Central memory CD8-positive, alpha-beta T cell (primary cell): ENCODE results near the gene HIBCH.
"Not testable (repeated sequence)": the region's sequence is repeated elsewhere in the genome, so short reads cannot be mapped to it uniquely, and the experiment has no call there.

Source experiments
- ATAC-seq: fragments of 150-1000 bp; cut with Tn5 transposase; replicated peaks from 2 replicates; pipeline ENCODE4 v1.10.0; 2022; ENCODE audit warnings: mild to moderate bottlenecking, moderate FRiP score, moderate number of reproducible peaks; ENCODE audit not compliant: poor library complexity, severe bottlenecking; ENCODE audit errors: extremely low read depth
- DNase-seq, 2 donors: peaks; one replicate each; pipeline ENCODE4 v3.0.0; 2021; ENCODE audit warnings: low spot score in 2 of 2
- H3K27ac Mint-ChIP-seq: one replicate; pipeline ENCODE4 v1.8.0; 2022; ENCODE audit warnings: low read depth, mild to moderate bottlenecking, moderate library complexity, mixed read lengths
- H3K27me3 Mint-ChIP-seq: one replicate; pipeline ENCODE4 v1.8.0; 2022; ENCODE audit warnings: mixed read lengths
- H3K36me3 Mint-ChIP-seq: one replicate; pipeline ENCODE4 v1.8.0; 2022; ENCODE audit warnings: mild to moderate bottlenecking, moderate library complexity, mixed read lengths; ENCODE audit not compliant: insufficient read depth
- H3K4me1 Mint-ChIP-seq: one replicate; pipeline ENCODE4 v1.8.0; 2022; ENCODE audit warnings: mixed read lengths
- H3K4me3 Mint-ChIP-seq: one replicate; pipeline ENCODE4 v1.8.0; 2022; ENCODE audit warnings: mild to moderate bottlenecking, moderate library complexity, mixed read lengths
- H3K9me3 Mint-ChIP-seq: one replicate; pipeline ENCODE4 v1.8.0; 2022; ENCODE audit warnings: mixed read lengths

The HIBCH gene

DNA sequence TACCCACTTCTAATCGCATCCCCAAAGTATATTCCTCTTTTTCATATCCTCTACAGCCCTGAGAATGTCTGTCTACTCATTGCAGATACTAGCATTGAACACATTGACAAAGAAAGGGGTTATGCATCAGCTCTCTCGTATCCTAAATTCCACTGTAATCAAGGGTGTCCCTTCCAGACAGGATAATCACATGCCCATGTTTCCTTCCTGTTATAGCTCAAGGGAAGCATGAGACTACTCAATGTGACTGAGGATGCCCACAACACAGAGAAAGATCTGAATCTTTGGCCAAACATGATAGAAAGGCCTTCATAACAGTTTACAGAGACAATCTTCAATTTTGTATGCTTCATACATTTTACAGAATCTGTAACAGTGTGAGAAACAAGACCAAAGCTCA lies 69.2 kb downstream of the HIBCH start:
- ATAC-seq (no peak), DNase-seq (no peak)
- no peaks in the 10 kb centered on the region for H3K4me1 Mint-ChIP-seq
- H3K27ac Mint-ChIP-seq: no peak overlapping the region
- no peaks in the 10 kb centered on the region for H3K9me3 Mint-ChIP-seq
- H3K36me3 Mint-ChIP-seq: peaks cover 15% of the 10 kb centered on the region
- H3K27me3 Mint-ChIP-seq: no peaks in the 10 kb centered on the region
- no peak overlapping the region for H3K4me3 Mint-ChIP-seq

GRCh38 chr2:190235551-190236075 lies 84.0 kb downstream of the HIBCH start:
- H3K4me3 Mint-ChIP-seq: no peak overlapping the region
- peaks cover 5% of the 10 kb centered on the region for H3K9me3 Mint-ChIP-seq
- H3K36me3 Mint-ChIP-seq: peaks cover 5% of the 10 kb centered on the region
- DNase-seq (no peak), ATAC-seq (no peak)
- H3K27me3 Mint-ChIP-seq: no peaks in the 10 kb centered on the region
- H3K4me1 Mint-ChIP-seq: peaks cover 5% of the 10 kb centered on the region
- no peak overlapping the region for H3K27ac Mint-ChIP-seq

GRCh38 chr2:190235101-190235500 lies 84.5 kb downstream of the HIBCH start:
- Mint-ChIP-seq H3K27ac (no peak overlapping the region), H3K27me3 (no peaks in the 10 kb centered on the region), H3K4me3 (no peak overlapping the region), H3K9me3 (peaks cover under 1% of the 10 kb centered on the region), H3K4me1 (peaks cover 5% of the 10 kb centered on the region), H3K36me3 (peaks cover 5% of the 10 kb centered on the region)
- DNase-seq (no peak), ATAC-seq (no peak)

DNA sequence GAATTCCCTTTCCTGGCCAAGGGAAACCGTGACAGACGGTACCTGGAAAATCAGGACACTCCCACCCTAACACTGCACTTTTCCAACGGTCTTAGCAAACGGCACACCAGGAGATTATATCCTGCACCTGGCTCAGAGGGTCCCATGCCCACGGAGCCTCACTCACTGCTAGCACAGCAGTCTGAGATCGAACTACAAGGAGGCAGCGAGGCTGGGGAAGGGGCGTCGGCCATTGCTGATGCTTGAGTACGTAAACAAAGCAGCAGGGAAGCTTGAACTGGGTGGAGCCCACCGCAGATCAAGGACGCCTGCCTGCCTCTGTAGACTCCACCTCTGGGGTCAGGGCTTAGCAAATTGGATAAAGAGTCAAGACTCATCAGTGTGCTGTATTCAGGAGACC lies 95.6 kb downstream of the HIBCH start:
- H3K9me3 Mint-ChIP-seq, ATAC-seq, H3K36me3 Mint-ChIP-seq, H3K4me3 Mint-ChIP-seq, H3K27me3 Mint-ChIP-seq, H3K27ac Mint-ChIP-seq, DNase-seq: not testable (repeated sequence)
- H3K4me1 Mint-ChIP-seq: peaks cover 11% of the 10 kb centered on the region

- not testable (repeated sequence) for H3K27ac Mint-ChIP-seq, H3K9me3 Mint-ChIP-seq, H3K27me3 Mint-ChIP-seq, DNase-seq, H3K36me3 Mint-ChIP-seq, ATAC-seq, H3K4me3 Mint-ChIP-seq
- H3K4me1 Mint-ChIP-seq: peaks cover 11% of the 10 kb centered on the region
These were observed 96.9 kb downstream of the HIBCH start for GRCh38 chr2:190222745-190223144.

DNA sequence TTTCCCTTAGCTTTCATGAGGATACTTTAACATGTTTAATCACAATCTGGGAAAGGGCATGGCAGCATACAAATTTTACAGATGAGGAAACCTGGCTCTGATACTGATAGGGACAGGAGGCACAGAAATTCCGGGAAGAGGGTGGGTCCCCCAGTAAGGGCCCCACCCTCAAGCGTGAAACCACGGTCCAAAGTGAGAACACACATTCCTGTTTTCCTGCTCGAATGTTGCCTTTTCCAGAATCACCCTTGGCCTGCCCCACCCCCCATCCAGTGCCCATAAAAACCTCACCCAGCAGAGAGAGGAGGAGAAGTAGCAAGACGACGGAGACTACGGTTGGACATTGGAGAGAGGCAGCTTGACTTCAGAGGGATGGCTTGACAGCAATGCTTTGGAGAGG lies 98.2 kb downstream of the HIBCH start:
- Mint-ChIP-seq H3K36me3 (peaks cover 5% of the 10 kb centered on the region), H3K27me3 (no peaks in the 10 kb centered on the region), H3K9me3 (no peaks in the 10 kb centered on the region), H3K27ac (no peak overlapping the region), H3K4me1 (peaks cover 11% of the 10 kb centered on the region), H3K4me3 (no peak overlapping the region)
- ATAC-seq (no peak), DNase-seq (no peak)

DNA sequence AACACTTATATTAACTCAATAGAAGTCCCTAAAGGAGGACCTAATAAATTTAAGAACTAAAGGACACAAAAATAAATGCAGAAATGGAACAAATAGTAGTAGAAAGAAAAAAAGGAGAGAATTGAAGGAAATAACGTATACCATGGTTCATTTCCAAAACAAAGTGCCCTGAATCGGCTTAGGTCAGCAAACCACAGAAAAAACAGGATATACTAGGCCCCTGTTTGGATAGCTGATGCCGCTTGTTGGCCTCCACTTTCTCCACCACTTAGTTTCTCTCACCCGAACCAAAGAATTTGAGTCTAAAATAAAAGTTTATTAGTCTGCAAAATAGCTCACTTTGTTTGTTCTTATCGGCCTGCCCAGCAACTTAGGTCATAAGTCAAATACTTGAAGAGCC lies 100.4 kb downstream of the HIBCH start:
- Mint-ChIP-seq H3K36me3 (peaks cover 5% of the 10 kb centered on the region), H3K27me3 (no peaks in the 10 kb centered on the region), H3K27ac (no peak overlapping the region), H3K9me3 (no peaks in the 10 kb centered on the region), H3K4me3 (no peak overlapping the region), H3K4me1 (peaks cover 19% of the 10 kb centered on the region)
- DNase-seq (no peak), ATAC-seq (no peak)

GRCh38 chr2:190217616-190218015 lies 102.0 kb downstream of the HIBCH start:
- ATAC-seq: no peak
- Mint-ChIP-seq H3K36me3 (peaks cover 3% of the 10 kb centered on the region), H3K9me3 (no peaks in the 10 kb centered on the region), H3K4me3 (no peak overlapping the region), H3K4me1 (peaks cover 19% of the 10 kb centered on the region), H3K27me3 (no peaks in the 10 kb centered on the region), H3K27ac (no peak overlapping the region)
- no peak for DNase-seq

GRCh38 chr2:190216829-190217228 lies 102.8 kb downstream of the HIBCH start:
- Mint-ChIP-seq H3K4me3 (no peak overlapping the region), H3K4me1 (peaks cover 13% of the 10 kb centered on the region), H3K36me3 (peaks cover 3% of the 10 kb centered on the region), H3K9me3 (no peaks in the 10 kb centered on the region), H3K27ac (peak overlapping the region; percentile 0), H3K27me3 (no peaks in the 10 kb centered on the region)
- DNase-seq (no peak), ATAC-seq (no peak)

- no peak overlapping the region for H3K4me3 Mint-ChIP-seq
- H3K9me3 Mint-ChIP-seq: no peaks in the 10 kb centered on the region
- peak overlapping the region; percentile 23 for H3K27ac Mint-ChIP-seq
- DNase-seq (no peak), ATAC-seq (no peak)
- H3K27me3 Mint-ChIP-seq: no peaks in the 10 kb centered on the region
- peaks cover 2% of the 10 kb centered on the region for H3K36me3 Mint-ChIP-seq
- H3K4me1 Mint-ChIP-seq: peaks cover 8% of the 10 kb centered on the region
These were observed 104.0 kb downstream of the HIBCH start for GRCh38 chr2:190215620-190216019.

DNA sequence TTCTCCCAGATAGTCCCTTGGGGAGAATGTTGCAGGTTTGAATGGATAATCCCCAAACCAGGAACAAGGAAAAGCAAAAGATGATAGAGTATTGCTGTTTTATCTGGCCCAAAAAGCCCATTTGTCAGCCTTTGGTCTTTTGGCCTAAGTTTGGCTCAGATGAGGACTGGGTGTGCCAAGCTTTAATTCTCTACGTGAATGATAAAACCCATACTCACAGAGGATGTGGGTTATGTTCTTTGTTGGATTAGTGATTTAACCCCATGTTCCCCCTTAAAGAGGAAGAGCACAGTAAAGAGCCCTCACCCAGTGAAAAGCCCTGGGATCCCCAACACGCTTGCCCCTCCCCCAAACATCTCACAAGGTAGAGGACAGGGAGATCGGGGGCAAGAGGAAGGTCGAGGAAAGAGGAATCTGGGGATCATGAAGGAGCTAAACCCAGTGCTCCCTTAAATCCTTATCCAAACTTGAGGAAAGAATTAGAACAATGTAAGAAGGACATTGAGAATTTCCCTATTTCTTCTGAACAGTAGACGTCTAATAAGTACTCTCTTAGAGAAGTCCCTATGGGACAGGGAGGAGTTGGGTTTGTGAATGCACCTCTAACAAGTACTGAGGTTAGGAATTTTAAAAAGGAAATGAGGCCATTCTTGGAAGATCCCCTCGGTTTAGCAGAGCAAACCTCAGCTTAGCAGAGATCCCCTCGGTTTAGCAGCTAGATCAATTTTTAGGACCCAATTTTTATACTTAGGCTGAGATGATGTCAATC lies 105.0 kb downstream of the HIBCH start:
- no peaks in the 10 kb centered on the region for H3K9me3 Mint-ChIP-seq
- DNase-seq (no peak), ATAC-seq (no peak)
- no peaks in the 10 kb centered on the region for H3K27me3 Mint-ChIP-seq
- H3K27ac Mint-ChIP-seq: no peak overlapping the region
- no peak overlapping the region for H3K4me3 Mint-ChIP-seq
- peaks cover 2% of the 10 kb centered on the region for H3K36me3 Mint-ChIP-seq
- peaks cover 8% of the 10 kb centered on the region for H3K4me1 Mint-ChIP-seq

- Mint-ChIP-seq H3K9me3 (no peaks in the 10 kb centered on the region), H3K4me1 (peaks cover 8% of the 10 kb centered on the region), H3K27me3 (no peaks in the 10 kb centered on the region), H3K36me3 (peaks cover 2% of the 10 kb centered on the region), H3K27ac (no peak overlapping the region), H3K4me3 (no peak overlapping the region)
- ATAC-seq (no peak), DNase-seq (no peak)
These were observed 105.9 kb downstream of the HIBCH start for GRCh38 chr2:190213441-190214335.

- H3K4me1 Mint-ChIP-seq: peaks cover under 1% of the 10 kb centered on the region
- H3K27ac Mint-ChIP-seq: no peak overlapping the region
- H3K27me3 Mint-ChIP-seq: no peaks in the 10 kb centered on the region
- H3K4me3 Mint-ChIP-seq: no peak overlapping the region
- peaks cover 3% of the 10 kb centered on the region for H3K36me3 Mint-ChIP-seq
- DNase-seq (no peak), ATAC-seq (no peak)
- no peaks in the 10 kb centered on the region for H3K9me3 Mint-ChIP-seq
These were observed 109.2 kb downstream of the HIBCH start for GRCh38 chr2:190210471-190210870.
